ENCODE data around the gene ARHGEF10L. TPM values are rescaled to one million over a fixed set of nuclear protein-coding genes. Genes with fewer than 3 reads are reported as not detected.

ARHGEF10L gene
- polyA plus RNA-seq, 1 donor (not counting 4 experiments of a cell fraction or from before 2014, with no cell fraction given) = 2.4 TPM

- H3K27ac ChIP-seq (ENCODE audit: control insufficient read depth, insufficient read depth, low read length) = no peak overlapping the region
- H3K4me1 ChIP-seq (ENCODE audit: control insufficient read depth, extremely low read depth, insufficient read depth, low read length) = peaks cover 24% of the 10 kb centered on the region
Measured at GRCh38 chr1:17557986-17558385, 18.5 kb downstream of the ARHGEF10L start.

GRCh38 chr1:17558541-17558940 lies 19.0 kb downstream of the ARHGEF10L start:
- dilution Hi-C loops (cut with MboI; ENCODE audit: extremely low pct_ligation_motif_present, low sequenced_read_pairs) = no loop called here
- no peaks in the 10 kb centered on the region for H3K9me3 ChIP-seq (ENCODE audit: control insufficient read depth, low read depth, low read length)
- H3K36me3 ChIP-seq (ENCODE audit: control insufficient read depth in 2 of 2, extremely low read depth in 1 of 2, insufficient read depth in 2 of 2, low read length in 2 of 2) = no peaks in the 10 kb centered on the region
- no peaks in the 10 kb centered on the region for H3K79me2 ChIP-seq (ENCODE audit: control insufficient read depth, insufficient read depth, low read length)
- H3K27me3 ChIP-seq (ENCODE audit: control insufficient read depth, extremely low read depth, insufficient read depth, low read length) = no peaks in the 10 kb centered on the region
- H3K4me1 ChIP-seq (ENCODE audit: control insufficient read depth, extremely low read depth, insufficient read depth, low read length) = peaks cover 23% of the 10 kb centered on the region
- no peaks in the 10 kb centered on the region for H3K9me1 ChIP-seq (ENCODE audit: control insufficient read depth, extremely low read depth, insufficient read depth, low read length)
- H4K20me1 ChIP-seq (ENCODE audit: control insufficient read depth, extremely low read depth, insufficient read depth, low read length) = no peaks in the 10 kb centered on the region
- DNase-seq (ENCODE audit: low read depth, low spot score) (no peak), FAIRE-seq (no peak)
- H3K4me2 ChIP-seq (ENCODE audit: control insufficient read depth, extremely low read depth, insufficient read depth, low read depth, low read length) = no peak overlapping the region
- H3K27ac ChIP-seq (ENCODE audit: control insufficient read depth, insufficient read depth, low read length) = no peak overlapping the region
- no peak overlapping the region for H3K9ac ChIP-seq (ENCODE audit: control insufficient read depth, extremely low read depth, insufficient read depth, low read length)
- no peak overlapping the region for H2AFZ ChIP-seq (ENCODE audit: control insufficient read depth, low read length)
- H3K4me3 ChIP-seq (ENCODE audit: control insufficient read depth in 2 of 3, extremely low read depth in 1 of 3, insufficient read depth in 2 of 3, low read depth in 1 of 3, low read length in 3 of 3) = no peak overlapping the region
- TF ChIP-seq CTCF (optimal IDR thresholded peaks at IDR 0.05 in 1 of 3, IDR thresholded peaks at IDR 0.05 in 1 of 3, conservative IDR thresholded peaks at IDR 0.05 in 1 of 3; ENCODE audit: extremely low read depth in 1 of 3, insufficient read depth in 2 of 3, low read length in 3 of 3) (no peak), EZH2 (IDR thresholded peaks at IDR 0.05; ENCODE audit: low read length) (no peak)

More at GRCh38 chr1:17557986-17558385, 18.5 kb downstream of the ARHGEF10L start:
- Histone ChIP-seq H2AFZ (ENCODE audit: control insufficient read depth, low read length) (no peak overlapping the region), H3K9me3 (ENCODE audit: control insufficient read depth, low read depth, low read length) (no peaks in the 10 kb centered on the region), H3K9ac (ENCODE audit: control insufficient read depth, extremely low read depth, insufficient read depth, low read length) (no peak overlapping the region), H3K4me3 (ENCODE audit: control insufficient read depth in 2 of 3, extremely low read depth in 1 of 3, insufficient read depth in 2 of 3, low read depth in 1 of 3, low read length in 3 of 3) (no peak overlapping the region), H3K79me2 (ENCODE audit: control insufficient read depth, insufficient read depth, low read length) (no peaks in the 10 kb centered on the region), H3K4me2 (ENCODE audit: control insufficient read depth, extremely low read depth, insufficient read depth, low read depth, low read length) (no peak overlapping the region), H3K36me3 (ENCODE audit: control insufficient read depth in 2 of 2, extremely low read depth in 1 of 2, insufficient read depth in 2 of 2, low read length in 2 of 2) (no peaks in the 10 kb centered on the region), H3K27me3 (ENCODE audit: control insufficient read depth, extremely low read depth, insufficient read depth, low read length) (no peaks in the 10 kb centered on the region), H4K20me1 (ENCODE audit: control insufficient read depth, extremely low read depth, insufficient read depth, low read length) (no peaks in the 10 kb centered on the region), H3K9me1 (ENCODE audit: control insufficient read depth, extremely low read depth, insufficient read depth, low read length) (no peaks in the 10 kb centered on the region)
- FAIRE-seq (no peak), DNase-seq (ENCODE audit: low read depth, low spot score) (no peak)
- dilution Hi-C loops (cut with MboI; ENCODE audit: extremely low pct_ligation_motif_present, low sequenced_read_pairs) = no loop called here
- TF ChIP-seq EZH2 (IDR thresholded peaks at IDR 0.05; ENCODE audit: low read length) (no peak), CTCF (optimal IDR thresholded peaks at IDR 0.05 in 1 of 3, IDR thresholded peaks at IDR 0.05 in 1 of 3, conservative IDR thresholded peaks at IDR 0.05 in 1 of 3; ENCODE audit: extremely low read depth in 1 of 3, insufficient read depth in 2 of 3, low read length in 3 of 3) (no peak)

All from keratinocyte (primary cell).